CD4-positive, alpha-beta T cell (primary cell): ENCODE data around the gene LYRM9. TPM values are rescaled to one million over a fixed set of nuclear protein-coding genes. Genes with fewer than 3 reads are reported as not detected.
A peak's percentile ranks its signal among the peaks of the same experiment; 100 is the strongest.
"Not testable (repeated sequence)": the region's sequence is repeated elsewhere in the genome, so short reads cannot be mapped to it uniquely, and the experiment has no call there.

Experiments
- ATAC-seq: fragments of 200-7000 bp; cut with Tn5 transposase; one replicate; pipeline ENCODE4 v1.10.0; 2022; ENCODE audit warnings: mild to moderate bottlenecking; ENCODE audit not compliant: poor library complexity
- CTCF ChIA-PET: fragments of 350-600 bp; sonication (Branson Sonifier 250); formaldehyde crosslinking; loops from one replicate; lab custom pipeline; 2021; ENCODE audit warnings: antibody characterized with exemption, inconsistent platforms; lab: Charles Lee
- POLR2A ChIA-PET: fragments of 350-600 bp; sonication (Branson Sonifier 250); formaldehyde crosslinking; loops from one replicate; lab custom pipeline; 2021; ENCODE audit warnings: antibody characterized with exemption, inconsistent platforms; lab: Charles Lee
- DNase-seq, 14 experiments: peaks; one replicate each; pipeline ENCODE4 v3.0.0-alpha.2; 2013 to 2020; ENCODE audit warnings: mixed read lengths in 2 of 14
- H3K27ac ChIP-seq, 2 donors: one replicate each; pipeline versions ENCODE4 v1.5.1 to v1.7.0; 2013; ENCODE audit warnings: low read length in 2 of 2, low read depth in 1 of 2, mild to moderate bottlenecking in 1 of 2
- H3K27me3 ChIP-seq, 2 experiments: 1 replicate in 1 of 2; 2 replicates in 1 of 2; pipeline versions ENCODE4 v1.6.1 to v1.7.0; 2013; ENCODE audit warnings: low read length in 2 of 2, control low read depth in 1 of 2, mild to moderate bottlenecking in 1 of 2, moderate library complexity in 1 of 2; ENCODE audit not compliant: insufficient read depth in 2 of 2, control insufficient read depth in 1 of 2
- H3K36me3 ChIP-seq: one replicate; pipeline ENCODE4 v1.6.1; 2013; ENCODE audit warnings: low read length, control low read depth; ENCODE audit not compliant: insufficient read depth
- H3K4me1 ChIP-seq: one replicate; pipeline ENCODE4 v1.6.1; 2013; ENCODE audit warnings: low read length, control low read depth; ENCODE audit not compliant: insufficient read depth
- H3K4me3 ChIP-seq: one replicate; pipeline ENCODE4 v1.5.1; 2013; ENCODE audit warnings: mild to moderate bottlenecking, low read length, moderate library complexity
- H3K9me3 ChIP-seq, 2 experiments: 1 replicate in 1 of 2; 2 replicates in 1 of 2; pipeline versions ENCODE4 v1.6.1 to v1.7.0; 2013; ENCODE audit warnings: low read length in 2 of 2, mild to moderate bottlenecking in 2 of 2, control low read depth in 1 of 2, moderate library complexity in 1 of 2; ENCODE audit not compliant: control insufficient read depth in 1 of 2, insufficient read depth in 1 of 2
- H3K27ac Mint-ChIP-seq: one replicate; pipeline ENCODE4 v1.8.0; 2020; ENCODE audit warnings: mixed read lengths
- H3K27me3 Mint-ChIP-seq: one replicate; pipeline ENCODE4 v1.8.0; 2021; ENCODE audit warnings: mixed read lengths
- H3K36me3 Mint-ChIP-seq: one replicate; pipeline ENCODE4 v1.8.0; 2021; ENCODE audit warnings: low read depth, mixed read lengths
- H3K4me1 Mint-ChIP-seq: one replicate; pipeline ENCODE4 v1.8.0; 2021; ENCODE audit warnings: low read depth, mixed read lengths
- H3K4me3 Mint-ChIP-seq: one replicate; pipeline ENCODE4 v1.8.0; 2020; ENCODE audit warnings: mild to moderate bottlenecking, mixed read lengths
- H3K9me3 Mint-ChIP-seq: one replicate; pipeline ENCODE4 v1.8.0; 2020; ENCODE audit warnings: mixed read lengths
- intact Hi-C, 2 experiments: fragments of 100-400 bp; cut with DNase I in 1 of 2; cut with micrococcal nuclease in 1 of 2; formaldehyde crosslinking; loops; one replicate each; pipeline versions ENCODE4 v1.15.1 to v1.9.0; 2023 to 2025; cut with DNase I, micrococcal nuclease
- total RNA-seq, 174 experiments: library from RNA in 2 of 174; stranded (reverse) in 2 of 174; gene quantifications; one replicate each; pipeline ENCODE4 v1.2.3 and lab custom pipeline; 2021 to 2026
- TF ChIP-seq, protein P1 (sequence below): fragments of 200-600 bp; IDR thresholded peaks from one replicate; pipeline ENCODE4 v1.8.0; 2022; ENCODE audit warnings: antibody characterized with exemption, mild to moderate bottlenecking

Gene LYRM9
- total RNA-seq, 2 experiments from 2014 or later, result 13.0 to 15.7 TPM

DNA sequence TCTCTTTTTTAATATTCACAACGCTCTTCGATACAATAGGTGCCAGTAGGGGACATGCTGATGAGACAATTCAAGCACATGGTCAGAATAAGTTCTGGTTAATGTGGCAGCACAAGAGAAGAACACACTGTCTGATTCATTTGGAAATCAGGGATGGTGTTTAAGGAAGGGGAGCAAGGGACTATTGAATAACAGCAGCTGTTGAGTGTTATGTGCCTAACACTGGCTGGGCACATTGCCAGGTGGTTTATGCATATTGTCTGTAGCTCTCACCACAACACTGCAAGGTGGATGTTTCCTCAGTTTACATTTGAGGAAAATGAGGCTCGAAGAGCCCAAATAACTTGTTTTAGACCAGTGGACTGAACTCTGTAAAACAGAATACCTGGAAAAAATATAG, 44.2 kb downstream of the LYRM9 start:
- no peaks in the 10 kb centered on the region for H3K9me3 Mint-ChIP-seq
- TF ChIP-seq, protein P1, sequence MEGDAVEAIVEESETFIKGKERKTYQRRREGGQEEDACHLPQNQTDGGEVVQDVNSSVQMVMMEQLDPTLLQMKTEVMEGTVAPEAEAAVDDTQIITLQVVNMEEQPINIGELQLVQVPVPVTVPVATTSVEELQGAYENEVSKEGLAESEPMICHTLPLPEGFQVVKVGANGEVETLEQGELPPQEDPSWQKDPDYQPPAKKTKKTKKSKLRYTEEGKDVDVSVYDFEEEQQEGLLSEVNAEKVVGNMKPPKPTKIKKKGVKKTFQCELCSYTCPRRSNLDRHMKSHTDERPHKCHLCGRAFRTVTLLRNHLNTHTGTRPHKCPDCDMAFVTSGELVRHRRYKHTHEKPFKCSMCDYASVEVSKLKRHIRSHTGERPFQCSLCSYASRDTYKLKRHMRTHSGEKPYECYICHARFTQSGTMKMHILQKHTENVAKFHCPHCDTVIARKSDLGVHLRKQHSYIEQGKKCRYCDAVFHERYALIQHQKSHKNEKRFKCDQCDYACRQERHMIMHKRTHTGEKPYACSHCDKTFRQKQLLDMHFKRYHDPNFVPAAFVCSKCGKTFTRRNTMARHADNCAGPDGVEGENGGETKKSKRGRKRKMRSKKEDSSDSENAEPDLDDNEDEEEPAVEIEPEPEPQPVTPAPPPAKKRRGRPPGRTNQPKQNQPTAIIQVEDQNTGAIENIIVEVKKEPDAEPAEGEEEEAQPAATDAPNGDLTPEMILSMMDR, result no peak
- CTCF ChIA-PET, result no interaction called here
- H3K36me3 ChIP-seq, result no peaks in the 10 kb centered on the region
- no peaks in the 10 kb centered on the region for H3K27me3 Mint-ChIP-seq
- H3K27ac ChIP-seq, result no peak overlapping the region
- POLR2A ChIA-PET, result no interaction called here
- H3K4me1 ChIP-seq, result peaks cover 11% of the 10 kb centered on the region
- H3K9me3 ChIP-seq, result peaks cover 0 to 3% of the 10 kb centered on the region in 2 experiments
- H3K4me1 Mint-ChIP-seq, result peaks cover 14% of the 10 kb centered on the region
- H3K27me3 ChIP-seq, result no peaks in the 10 kb centered on the region
- no peaks in the 10 kb centered on the region for H3K36me3 Mint-ChIP-seq
- no peak for ATAC-seq
- intact Hi-C loops, result no loop called here
- DNase-seq, result no peak
- no peak overlapping the region for H3K27ac Mint-ChIP-seq
- H3K4me3 Mint-ChIP-seq, result no peak overlapping the region
- no peak overlapping the region for H3K4me3 ChIP-seq

DNA sequence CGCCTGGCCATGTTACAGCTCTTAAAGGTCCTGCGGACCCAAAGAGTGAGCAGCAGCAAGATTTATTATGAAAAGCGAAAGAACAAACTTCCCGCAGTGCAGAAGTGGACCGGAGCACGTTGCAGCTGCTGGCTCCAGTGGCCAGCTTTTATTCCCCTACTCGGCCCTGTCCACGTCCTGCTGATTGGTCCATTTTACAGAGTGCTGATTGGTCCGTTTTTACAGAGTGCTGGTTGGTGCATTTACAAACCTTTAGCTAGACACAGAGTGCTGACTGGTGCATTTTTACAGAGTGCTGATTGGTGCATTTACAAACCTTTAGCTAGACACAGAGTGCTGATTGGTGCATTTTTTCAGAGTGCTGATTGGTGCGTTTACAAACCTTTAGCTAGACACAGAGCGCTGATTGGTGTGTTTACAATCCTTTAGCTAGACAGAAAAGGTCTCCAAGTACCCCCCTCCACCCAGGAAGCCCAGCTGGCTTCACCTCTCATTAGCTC, 46.3 kb downstream of the LYRM9 start:
- CTCF ChIA-PET, H3K27me3 ChIP-seq, H3K9me3 ChIP-seq, H3K36me3 Mint-ChIP-seq, ATAC-seq, DNase-seq, H3K27ac ChIP-seq, intact Hi-C loops, H3K9me3 Mint-ChIP-seq, H3K36me3 ChIP-seq, H3K27me3 Mint-ChIP-seq: not testable (repeated sequence)
- POLR2A ChIA-PET, result interaction anchor here (0.5 to 1.7 kb wide), 4 partner anchors 32 to 46 kb away, joined by 3 to 11 read pairs (median 4); partner anchors contain the start of gene LYRM9
- H3K4me1 Mint-ChIP-seq, result peaks cover 14% of the 10 kb centered on the region
- H3K4me3 Mint-ChIP-seq, result peak overlapping the region; percentile 69
- H3K27ac Mint-ChIP-seq, result peak overlapping the region; percentile 71
- Histone ChIP-seq H3K4me1 (peaks cover 11% of the 10 kb centered on the region), H3K4me3 (peak overlapping the region; percentile 37)

DNA sequence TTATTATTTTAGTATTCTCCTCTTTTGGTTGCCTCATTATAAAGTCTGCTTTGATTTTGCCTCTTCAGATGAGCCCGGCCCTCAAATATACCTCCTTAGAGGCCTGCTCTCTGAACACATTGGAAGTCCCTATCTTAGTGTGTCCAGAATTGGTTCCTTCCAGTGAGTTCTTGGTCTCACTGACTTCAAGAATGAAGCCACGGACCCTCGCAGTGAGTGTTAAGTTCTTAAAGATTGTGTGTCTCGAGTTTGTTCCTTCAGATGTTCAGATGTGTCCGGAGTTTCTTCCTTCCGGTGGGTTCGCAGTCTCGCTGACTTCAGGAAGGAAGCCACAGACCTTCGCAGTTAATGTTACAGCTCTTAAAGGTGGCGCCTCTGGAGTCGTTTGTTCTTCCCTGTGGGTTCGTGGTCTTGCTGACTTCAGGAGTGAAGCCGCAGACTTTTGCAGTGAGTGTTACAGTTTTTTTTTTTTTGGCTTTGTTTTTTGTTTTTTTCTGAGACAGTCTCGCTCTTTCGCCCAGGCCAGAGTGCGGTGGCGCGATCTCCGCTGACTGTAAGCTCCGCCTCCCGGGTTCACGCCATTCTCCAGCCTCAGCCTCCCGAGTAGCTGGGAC, 47.0 kb downstream of the LYRM9 start:
- no peaks in the 10 kb centered on the region for H3K36me3 Mint-ChIP-seq
- Histone ChIP-seq H3K27ac (peak overlapping the region in 1 of 2 donors; percentile 13), H3K4me1 (peaks cover 11% of the 10 kb centered on the region), H3K4me3 (peak overlapping the region; percentile 37), H3K9me3 (peaks cover 0 to 3% of the 10 kb centered on the region in 2 experiments), H3K27me3 (no peaks in the 10 kb centered on the region), H3K36me3 (no peaks in the 10 kb centered on the region)
- POLR2A ChIA-PET, result interaction anchor here (1.1 to 1.7 kb wide), 3 partner anchors 32 to 47 kb away, joined by 3 to 11 read pairs (median 4); partner anchors contain the start of gene LYRM9
- TF ChIP-seq, protein P1, result no peak
- H3K27me3 Mint-ChIP-seq, result no peaks in the 10 kb centered on the region
- H3K27ac Mint-ChIP-seq, result peak overlapping the region; percentile 71
- H3K4me1 Mint-ChIP-seq, result peaks cover 14% of the 10 kb centered on the region
- intact Hi-C loops, result no loop called here
- H3K9me3 Mint-ChIP-seq, result no peaks in the 10 kb centered on the region
- peak in 12 of 14 experiments; percentile 3 to 71 (median 18) for DNase-seq
- CTCF ChIA-PET, result interaction anchor here (0.9 kb wide), 1 partner anchor 41 kb away, joined by 4 read pairs; no protein-coding TSS in a partner anchor
- peak overlapping the region; percentile 69 for H3K4me3 Mint-ChIP-seq
- ATAC-seq, result peak; percentile 61
